Stomach smooth muscle (tissue), 2 donors: Measurements from ENCODE around the gene SPAG16.

Experiments
- H3K27ac ChIP-seq: one replicate; pipeline ENCODE4 v1.7.0; 2013; ENCODE audit warnings: mild to moderate bottlenecking, low read length, inconsistent platforms
- H3K27me3 ChIP-seq, 2 donors: one replicate each; pipeline ENCODE4 v1.7.0; 2013; ENCODE audit warnings: low read length in 2 of 2; ENCODE audit not compliant: insufficient read depth in 2 of 2, control insufficient read depth in 1 of 2
- H3K36me3 ChIP-seq, 2 donors: one replicate each; pipeline ENCODE4 v1.7.0; 2013; ENCODE audit warnings: low read length in 2 of 2; ENCODE audit not compliant: control insufficient read depth in 2 of 2, insufficient read depth in 2 of 2
- H3K4me1 ChIP-seq: one replicate; pipeline ENCODE4 v1.7.0; 2013; ENCODE audit warnings: low read length; ENCODE audit not compliant: control insufficient read depth, insufficient read depth
- H3K4me3 ChIP-seq, 2 donors: one replicate each; pipeline ENCODE4 v1.7.0; 2013; ENCODE audit warnings: low read length in 2 of 2
- H3K9ac ChIP-seq, 2 donors: one replicate each; pipeline ENCODE4 v1.7.0; 2013; ENCODE audit warnings: low read length in 2 of 2, mild to moderate bottlenecking in 1 of 2
- H3K9me3 ChIP-seq, 2 donors: one replicate each; pipeline ENCODE4 v1.7.0; 2013; ENCODE audit warnings: low read length in 2 of 2; ENCODE audit not compliant: control insufficient read depth in 2 of 2
- donor health status: healthy.
- donor health status: Pancreatic carcinoma.

SPAG16 gene

DNA sequence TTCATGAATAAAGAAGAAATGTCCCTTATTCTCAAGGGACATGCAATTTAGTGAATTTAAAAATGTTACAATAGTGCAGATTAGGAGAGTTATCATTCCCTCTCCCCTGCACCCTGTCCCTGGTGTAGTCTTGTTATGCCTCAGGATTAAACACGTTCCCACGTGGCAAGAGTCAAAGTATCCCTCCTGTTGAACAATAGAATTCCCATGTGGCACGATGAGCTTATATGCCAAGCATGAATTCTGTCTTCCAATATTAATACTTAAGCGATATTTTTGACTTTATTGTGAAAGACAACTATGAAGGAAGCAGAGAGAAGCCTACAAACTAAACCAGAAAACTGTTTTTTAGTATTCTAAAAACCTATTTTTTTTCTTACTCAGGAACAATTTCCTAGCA lies 36.7 kb upstream of the SPAG16 start:
- no peaks in the 10 kb centered on the region for H3K9me3 ChIP-seq
- no peak overlapping the region for H3K9ac ChIP-seq
- no peak overlapping the region for H3K4me3 ChIP-seq
- no peak overlapping the region for H3K27ac ChIP-seq
- H3K27me3 ChIP-seq = no peaks in the 10 kb centered on the region
- no peaks in the 10 kb centered on the region for H3K4me1 ChIP-seq
- H3K36me3 ChIP-seq = no peaks in the 10 kb centered on the region

DNA sequence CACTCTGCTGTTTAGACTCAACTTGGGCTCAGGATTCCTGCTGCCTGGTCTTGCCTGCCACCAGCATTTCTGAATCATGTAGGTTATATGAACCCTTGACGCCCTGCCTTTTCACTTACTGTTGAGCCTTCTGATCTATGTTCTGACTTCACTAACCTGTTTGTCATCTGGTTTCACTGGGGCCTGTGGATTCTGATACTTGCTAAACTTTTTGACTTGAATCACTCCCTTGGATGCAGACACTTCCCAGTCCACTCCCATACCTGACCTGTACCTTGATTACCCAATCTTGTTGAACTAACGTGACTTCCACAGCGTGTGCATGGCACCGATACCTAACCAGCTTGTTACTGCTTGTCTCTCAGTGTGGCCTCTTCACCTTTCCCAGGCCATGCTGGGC lies 35.6 kb upstream of the SPAG16 start:
- Histone ChIP-seq H3K4me3 (no peak overlapping the region), H3K36me3 (no peaks in the 10 kb centered on the region), H3K27ac (no peak overlapping the region)

DNA sequence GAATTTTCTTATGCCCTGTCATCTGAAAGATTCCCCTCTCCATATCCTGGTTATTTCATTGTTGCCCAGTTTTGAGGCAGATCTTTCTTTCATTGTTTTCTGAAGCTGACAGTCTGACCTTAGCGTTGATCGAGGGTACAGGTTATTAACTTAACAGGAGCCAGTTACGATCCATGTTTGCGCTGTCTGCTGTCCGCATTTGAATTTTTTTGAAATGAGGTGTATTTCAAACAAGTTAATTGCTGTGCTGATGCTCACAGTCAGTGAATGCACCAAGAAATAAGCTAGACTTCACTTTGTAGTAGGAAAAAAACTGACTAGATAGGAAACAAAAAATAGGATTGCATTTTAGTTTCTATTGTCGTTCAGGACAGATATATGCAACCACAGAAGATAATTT lies 34.8 kb upstream of the SPAG16 start:
- H3K36me3 ChIP-seq = no peaks in the 10 kb centered on the region
- no peak overlapping the region for H3K27ac ChIP-seq
- no peak overlapping the region for H3K4me3 ChIP-seq

More for the DNA sequence above, 35.6 kb upstream of the SPAG16 start:
- Histone ChIP-seq H3K9me3 (no peaks in the 10 kb centered on the region), H3K4me1 (no peaks in the 10 kb centered on the region), H3K27me3 (no peaks in the 10 kb centered on the region), H3K9ac (no peak overlapping the region)

DNA sequence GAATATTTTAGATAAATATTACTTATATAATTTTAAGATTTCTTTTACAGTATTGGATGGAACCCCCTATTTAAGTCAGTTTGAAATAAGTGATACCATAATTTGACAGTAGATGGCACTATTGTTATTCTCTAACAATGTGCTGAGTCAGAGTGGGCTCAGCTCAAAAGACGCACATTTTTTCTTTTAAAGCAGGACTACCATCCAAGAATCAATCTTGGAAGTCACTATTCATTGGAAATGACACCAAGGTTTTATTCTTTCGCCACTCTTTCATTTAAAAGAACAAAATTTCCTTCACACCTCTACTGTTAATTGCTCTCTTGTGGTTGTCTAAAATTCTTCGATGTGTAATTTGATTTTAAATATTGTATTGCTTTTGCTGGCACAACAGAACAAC lies 32.6 kb upstream of the SPAG16 start:
- Histone ChIP-seq H3K27me3 (peaks cover 0 to 2% of the 10 kb centered on the region in 2 donors), H3K36me3 (no peaks in the 10 kb centered on the region), H3K9me3 (no peaks in the 10 kb centered on the region), H3K27ac (no peak overlapping the region), H3K9ac (no peak overlapping the region), H3K4me1 (no peaks in the 10 kb centered on the region), H3K4me3 (no peak overlapping the region)

More for the DNA sequence above, 34.8 kb upstream of the SPAG16 start:
- Histone ChIP-seq H3K9me3 (no peaks in the 10 kb centered on the region), H3K27me3 (no peaks in the 10 kb centered on the region), H3K9ac (no peak overlapping the region), H3K4me1 (no peaks in the 10 kb centered on the region)

DNA sequence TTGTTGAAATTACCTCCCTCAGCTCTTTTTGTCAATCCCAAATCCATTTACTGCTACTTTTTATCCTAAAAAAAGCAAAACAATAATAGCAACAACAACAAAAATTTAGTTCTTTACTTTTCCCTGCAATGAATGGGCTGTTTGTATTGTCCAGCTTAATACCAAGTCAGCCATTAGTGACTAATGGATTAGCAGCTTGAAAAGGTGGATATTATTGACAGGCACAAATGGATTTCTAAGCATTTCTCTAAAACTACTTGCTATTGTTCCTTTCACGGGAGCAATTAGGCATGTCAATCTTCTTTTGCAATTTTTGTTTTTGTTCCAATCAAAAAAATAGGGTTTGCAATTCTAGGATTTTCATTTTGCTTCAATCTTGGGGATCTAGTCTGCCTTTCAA lies 32.1 kb upstream of the SPAG16 start:
- Histone ChIP-seq H3K27ac (no peak overlapping the region), H3K27me3 (peaks cover 0 to 2% of the 10 kb centered on the region in 2 donors), H3K4me3 (no peak overlapping the region), H3K4me1 (no peaks in the 10 kb centered on the region), H3K36me3 (no peaks in the 10 kb centered on the region), H3K9me3 (no peaks in the 10 kb centered on the region), H3K9ac (no peak overlapping the region)

DNA sequence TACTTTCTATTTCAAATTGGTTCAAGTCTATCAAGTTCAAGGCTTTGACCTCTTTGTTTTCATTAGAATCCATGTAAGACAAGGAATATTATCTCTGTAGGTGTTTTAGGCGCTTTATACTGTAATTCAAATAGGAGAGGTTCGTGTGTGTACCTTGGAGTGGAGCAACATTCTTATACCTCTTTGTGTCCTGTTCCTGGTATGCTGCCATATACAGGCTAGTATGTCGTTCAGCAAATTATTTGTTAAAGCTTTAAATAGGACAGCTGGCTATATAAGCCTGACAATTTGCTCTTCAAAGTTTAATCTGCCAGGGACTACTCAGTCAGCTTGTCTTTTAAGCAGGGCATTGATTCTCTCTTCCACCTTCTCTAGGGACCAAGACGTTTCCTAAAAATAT lies 31.1 kb upstream of the SPAG16 start:
- Histone ChIP-seq H3K4me3 (no peak overlapping the region), H3K9me3 (no peaks in the 10 kb centered on the region), H3K4me1 (no peaks in the 10 kb centered on the region), H3K9ac (no peak overlapping the region), H3K27me3 (peaks cover 0 to 2% of the 10 kb centered on the region in 2 donors), H3K27ac (no peak overlapping the region), H3K36me3 (no peaks in the 10 kb centered on the region)

DNA sequence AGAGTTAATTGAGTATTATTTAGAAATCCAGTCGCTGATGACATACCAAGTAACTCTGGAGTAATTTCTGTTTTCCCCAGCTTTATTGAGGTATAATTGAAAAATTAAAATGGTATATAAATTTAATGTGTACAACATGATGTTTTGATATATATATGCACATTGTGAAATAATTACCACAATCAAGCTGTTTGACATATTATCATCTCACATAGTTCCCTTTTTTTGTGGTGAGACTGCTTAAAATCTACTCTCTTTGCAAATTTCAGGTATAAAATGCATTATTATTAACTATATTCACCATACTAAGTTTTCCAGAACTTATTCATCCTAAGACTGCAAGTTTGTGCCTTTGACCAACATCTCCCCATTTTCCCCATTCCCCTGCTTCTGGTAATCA lies 25.0 kb upstream of the SPAG16 start:
- Histone ChIP-seq H3K4me3 (no peak overlapping the region), H3K9ac (no peak overlapping the region), H3K4me1 (no peaks in the 10 kb centered on the region), H3K36me3 (no peaks in the 10 kb centered on the region), H3K27ac (no peak overlapping the region), H3K27me3 (peaks cover 0 to 2% of the 10 kb centered on the region in 2 donors), H3K9me3 (no peaks in the 10 kb centered on the region)

DNA sequence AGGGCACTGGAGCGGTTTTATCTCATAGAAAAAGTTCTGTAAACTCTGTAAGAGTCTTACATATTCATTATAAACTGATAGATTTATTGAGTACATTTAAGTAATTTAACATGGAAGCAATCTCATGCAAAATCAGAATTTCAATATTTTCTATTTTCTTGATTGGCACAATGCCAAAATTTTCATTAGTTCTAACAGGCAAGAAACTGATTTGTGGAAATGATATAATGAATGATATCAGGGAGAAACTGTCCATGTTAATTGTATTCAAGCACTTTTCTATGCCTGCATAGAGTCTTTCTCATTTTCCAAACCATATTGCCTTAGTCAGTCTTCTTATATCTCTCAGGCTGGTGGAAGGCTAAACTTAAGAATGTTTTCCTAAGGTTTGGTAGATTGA lies 23.0 kb upstream of the SPAG16 start:
- Histone ChIP-seq H3K27me3 (no peaks in the 10 kb centered on the region), H3K9me3 (no peaks in the 10 kb centered on the region), H3K4me1 (no peaks in the 10 kb centered on the region), H3K27ac (no peak overlapping the region), H3K9ac (no peak overlapping the region), H3K36me3 (no peaks in the 10 kb centered on the region), H3K4me3 (no peak overlapping the region)

DNA sequence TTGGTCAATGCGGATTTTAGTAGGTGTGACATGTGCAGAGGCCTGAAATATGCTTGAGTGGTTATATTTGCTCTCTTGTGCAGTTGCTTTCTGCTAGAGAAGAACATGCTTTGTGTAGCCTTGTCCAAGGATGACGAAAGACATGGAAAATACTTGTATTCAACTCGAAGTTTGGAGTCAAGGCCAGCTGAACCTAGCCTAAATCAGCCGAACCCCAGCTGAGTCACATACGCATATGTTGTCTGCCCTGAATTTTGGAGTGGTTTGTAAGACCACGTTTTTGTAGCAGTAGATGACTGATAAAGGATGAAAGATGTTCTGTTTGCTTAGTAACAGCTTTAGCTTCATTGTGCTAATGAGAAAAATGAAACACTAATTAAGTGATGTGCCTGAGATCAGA lies 22.5 kb upstream of the SPAG16 start:
- H3K9ac ChIP-seq = no peak overlapping the region
- no peaks in the 10 kb centered on the region for H3K36me3 ChIP-seq
- no peak overlapping the region for H3K27ac ChIP-seq
- H3K27me3 ChIP-seq = peaks cover 0 to 3% of the 10 kb centered on the region in 2 donors
- H3K4me3 ChIP-seq = no peak overlapping the region
- H3K9me3 ChIP-seq = no peaks in the 10 kb centered on the region
- H3K4me1 ChIP-seq = no peaks in the 10 kb centered on the region

DNA sequence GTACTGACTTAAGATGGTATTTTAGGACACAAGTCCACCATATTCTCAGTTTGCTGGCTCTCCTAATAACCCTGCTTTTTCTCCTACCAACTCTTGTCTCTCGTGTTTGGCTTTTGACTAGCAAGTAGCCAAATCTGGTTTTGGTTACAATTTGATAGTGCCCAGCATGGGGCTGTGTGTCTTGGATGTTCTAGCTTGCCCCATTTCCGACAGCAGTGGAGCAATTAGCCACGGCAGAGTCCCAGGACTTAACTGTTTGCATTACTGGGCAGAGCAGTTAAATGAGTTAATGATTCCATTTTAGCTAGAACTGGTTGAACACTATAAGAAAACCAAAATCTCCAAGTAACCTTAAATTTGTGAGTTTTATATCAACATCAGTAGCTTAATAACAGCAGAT lies 18.6 kb upstream of the SPAG16 start:
- Histone ChIP-seq H3K4me1 (no peaks in the 10 kb centered on the region), H3K9me3 (no peaks in the 10 kb centered on the region), H3K27ac (no peak overlapping the region), H3K36me3 (no peaks in the 10 kb centered on the region), H3K27me3 (peaks cover 0 to 3% of the 10 kb centered on the region in 2 donors), H3K4me3 (no peak overlapping the region), H3K9ac (no peak overlapping the region)

DNA sequence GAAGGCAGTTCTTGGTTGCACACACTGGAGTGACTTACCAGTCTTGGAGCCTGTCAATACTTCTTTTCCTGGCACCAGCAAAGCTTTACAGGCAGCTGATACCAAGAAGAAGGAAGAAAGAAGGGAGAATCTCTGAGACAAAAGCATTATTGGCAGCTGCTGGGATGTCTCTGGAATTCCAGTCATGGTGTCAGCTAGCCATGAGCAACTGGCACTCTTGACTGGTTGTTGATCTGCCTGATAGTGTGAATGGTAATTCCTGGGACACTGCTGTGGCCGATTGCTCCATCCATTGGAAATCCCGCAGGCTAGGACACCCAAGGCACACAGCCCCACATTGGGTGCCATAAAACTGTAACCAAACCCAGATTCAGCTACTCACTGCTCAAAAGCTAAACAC lies 17.8 kb upstream of the SPAG16 start:
- Histone ChIP-seq H3K36me3 (no peaks in the 10 kb centered on the region), H3K4me3 (no peak overlapping the region), H3K9me3 (no peaks in the 10 kb centered on the region), H3K27ac (no peak overlapping the region), H3K27me3 (peaks cover 0 to 3% of the 10 kb centered on the region in 2 donors), H3K9ac (no peak overlapping the region), H3K4me1 (no peaks in the 10 kb centered on the region)
